ENCODE measurements around the gene GAB1. TPM values are rescaled to one million over a fixed set of nuclear protein-coding genes. Genes with fewer than 3 reads are reported as not detected.

Gene GAB1
- total RNA-seq, 1 experiment from 2014 or later, result 3.8 TPM

DNA sequence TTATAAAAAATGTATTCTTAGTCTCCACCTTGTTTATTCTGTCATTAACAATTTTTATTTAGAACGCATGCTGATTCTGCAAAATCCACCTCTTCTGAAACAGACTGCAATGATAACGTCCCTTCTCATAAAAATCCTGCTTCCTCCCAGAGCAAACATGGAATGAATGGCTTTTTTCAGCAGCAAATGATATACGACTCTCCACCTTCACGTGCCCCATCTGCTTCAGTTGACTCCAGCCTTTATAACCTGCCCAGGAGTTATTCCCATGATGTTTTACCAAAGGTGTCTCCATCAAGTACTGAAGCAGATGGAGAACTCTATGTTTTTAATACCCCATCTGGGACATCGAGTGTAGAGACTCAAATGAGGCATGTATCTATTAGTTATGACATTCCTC is 101.3 kb downstream of the GAB1 start:
- Histone ChIP-seq H2AFZ (ENCODE audit: low read depth, low read length, poor library complexity, severe bottlenecking) (no peak overlapping the region), H3K36me3 (ENCODE audit: control insufficient read depth in 1 of 2, insufficient read depth in 2 of 2, low read length in 2 of 2) (no peaks in the 10 kb centered on the region), H3K9ac (ENCODE audit: low read length) (no peak overlapping the region), H3K27ac (ENCODE audit: low read depth, low read length) (no peak overlapping the region), H3K9me3 (ENCODE audit: control insufficient read depth in 1 of 2, insufficient read depth in 1 of 2, low read depth in 1 of 2, low read length in 2 of 2) (no peaks in the 10 kb centered on the region), H3K9me2 (ENCODE audit: insufficient read depth) (no peaks in the 10 kb centered on the region), H3K4me1 (ENCODE audit: control insufficient read depth in 1 of 2, insufficient read depth in 2 of 2, low read length in 2 of 2) (no peaks in the 10 kb centered on the region), H3K4me2 (ENCODE audit: low read length) (no peak overlapping the region), H3K27me3 (ENCODE audit: insufficient read depth, low read length) (no peaks in the 10 kb centered on the region), H3K79me2 (ENCODE audit: insufficient read depth, low read length) (no peaks in the 10 kb centered on the region), H3K4me3 (replicated peaks in 1 of 2; ENCODE audit: low read depth in 1 of 2, low read length in 2 of 2) (no peak overlapping the region), H4K20me1 (ENCODE audit: insufficient read depth) (no peaks in the 10 kb centered on the region)
- RAD21 ChIA-PET (ENCODE audit: low non-redundant PET in 1 of 2, low total read pairs in 2 of 2, uncharacterized antibody in 2 of 2, unreplicated experiment in 2 of 2), result no interaction called here
- ATAC-seq, result no peak
- intact Hi-C loops (cut with micrococcal nuclease), result no loop called here
- CTCF ChIA-PET, result no interaction called here
- TF ChIP-seq CBX3 (IDR thresholded peaks at IDR 0.05; ENCODE audit: low read depth), result no peak
- TF ChIP-seq POLR2AphosphoS5 (IDR thresholded peaks at IDR 0.05; ENCODE audit: low read depth, low read length), result no peak
- TF ChIP-seq EZH2phosphoT487 (IDR thresholded peaks at IDR 0.05; ENCODE audit: borderline replicate concordance), result no peak
- no peak for TF ChIP-seq RAD21 (IDR thresholded peaks at IDR 0.05; ENCODE audit: low read depth)
- TF ChIP-seq EGR1 (IDR thresholded peaks at IDR 0.05; ENCODE audit: low read depth), result no peak
- no peak for TF ChIP-seq CEBPB (IDR thresholded peaks at IDR 0.05; ENCODE audit: low read depth)
- BruUV-seq (replicated peaks), result no TSS peak
- POLR2A ChIA-PET, result no interaction called here
- DNase-seq (ENCODE audit: low read depth, low spot score), result no peak

DNA sequence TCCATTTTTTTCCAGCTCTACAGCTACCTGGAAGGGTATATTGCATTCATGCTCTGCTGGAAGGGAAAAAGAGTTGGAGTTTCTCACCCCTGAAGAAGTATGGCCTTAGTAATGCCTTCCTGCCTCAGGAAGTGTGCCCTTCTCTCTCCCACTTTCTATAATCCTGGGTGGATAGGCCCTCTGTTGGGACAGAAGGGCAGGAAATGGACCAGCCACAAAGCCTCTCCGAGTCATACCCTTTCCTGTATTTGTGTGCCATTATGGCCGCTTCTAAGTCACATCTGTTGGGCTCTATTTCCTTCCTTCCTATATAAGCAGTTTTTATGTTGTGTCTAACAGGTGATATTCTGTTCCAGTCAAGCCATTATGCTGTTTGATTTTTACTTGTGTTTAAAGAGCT is 102.0 kb downstream of the GAB1 start:
- intact Hi-C loops (cut with micrococcal nuclease), result no loop called here
- no peak for TF ChIP-seq POLR2A (IDR thresholded peaks at IDR 0.05; ENCODE audit: borderline replicate concordance, extremely low read depth, insufficient read depth, insufficient read length)
- TF ChIP-seq CBX3 (IDR thresholded peaks at IDR 0.05; ENCODE audit: low read depth), result no peak
- TF ChIP-seq SRF (IDR thresholded peaks at IDR 0.05; ENCODE audit: low read depth), result no peak
- no peak for TF ChIP-seq SP1 (IDR thresholded peaks at IDR 0.05; ENCODE audit: low read depth)
- no peak for TF ChIP-seq ZNF274 (IDR thresholded peaks at IDR 0.05; ENCODE audit: low read depth, low read length)
- TF ChIP-seq JUND (IDR thresholded peaks at IDR 0.05), result no peak
- TF ChIP-seq CTCF (IDR thresholded peaks at IDR 0.05 in 2 of 3, conservative IDR thresholded peaks at IDR 0.05 in 1 of 3; ENCODE audit: borderline replicate concordance in 1 of 3, insufficient read depth in 1 of 3, low read depth in 2 of 3, low read length in 2 of 3), result no peak
- TF ChIP-seq ELF1 (IDR thresholded peaks at IDR 0.05; ENCODE audit: borderline replicate concordance, low read depth), result no peak
- no peak for TF ChIP-seq POLR2AphosphoS5 (IDR thresholded peaks at IDR 0.05; ENCODE audit: low read depth, low read length)
- TF ChIP-seq TCF7L2 (IDR thresholded peaks at IDR 0.05; ENCODE audit: borderline replicate concordance, extremely low read depth, insufficient read depth, insufficient read length), result no peak
- no peak for TF ChIP-seq FOSL1 (IDR thresholded peaks at IDR 0.05; ENCODE audit: low read depth)
- no peak for TF ChIP-seq EZH2phosphoT487 (IDR thresholded peaks at IDR 0.05; ENCODE audit: borderline replicate concordance)
- no peak for TF ChIP-seq REST (IDR thresholded peaks at IDR 0.05; ENCODE audit: low read depth)
- TF ChIP-seq RAD21 (IDR thresholded peaks at IDR 0.05; ENCODE audit: low read depth), result no peak
- TF ChIP-seq, protein P1, sequence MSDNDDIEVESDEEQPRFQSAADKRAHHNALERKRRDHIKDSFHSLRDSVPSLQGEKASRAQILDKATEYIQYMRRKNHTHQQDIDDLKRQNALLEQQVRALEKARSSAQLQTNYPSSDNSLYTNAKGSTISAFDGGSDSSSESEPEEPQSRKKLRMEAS (IDR thresholded peaks at IDR 0.05), result no peak
- no peak for TF ChIP-seq CEBPB (IDR thresholded peaks at IDR 0.05; ENCODE audit: low read depth)

More for the DNA sequence above, 102.0 kb downstream of the GAB1 start:
- no peaks in the 10 kb centered on the region for H3K79me2 ChIP-seq (ENCODE audit: insufficient read depth, low read length)
- no peaks in the 10 kb centered on the region for H4K20me1 ChIP-seq (ENCODE audit: insufficient read depth)
- H2AFZ ChIP-seq (ENCODE audit: low read depth, low read length, poor library complexity, severe bottlenecking), result no peak overlapping the region
- CTCF ChIA-PET, result no interaction called here
- no peaks in the 10 kb centered on the region for H3K36me3 ChIP-seq (ENCODE audit: control insufficient read depth in 1 of 2, insufficient read depth in 2 of 2, low read length in 2 of 2)
- no peak overlapping the region for H3K27ac ChIP-seq (ENCODE audit: low read depth, low read length)
- no peak overlapping the region for H3K9ac ChIP-seq (ENCODE audit: low read length)
- BruUV-seq (replicated peaks), result no TSS peak
- no peak for ATAC-seq
- no peaks in the 10 kb centered on the region for H3K9me3 ChIP-seq (ENCODE audit: control insufficient read depth in 1 of 2, insufficient read depth in 1 of 2, low read depth in 1 of 2, low read length in 2 of 2)
- no peak overlapping the region for H3K4me3 ChIP-seq (replicated peaks in 1 of 2; ENCODE audit: low read depth in 1 of 2, low read length in 2 of 2)
- no peak overlapping the region for H3K4me2 ChIP-seq (ENCODE audit: low read length)
- no peaks in the 10 kb centered on the region for H3K27me3 ChIP-seq (ENCODE audit: insufficient read depth, low read length)
- no peaks in the 10 kb centered on the region for H3K4me1 ChIP-seq (ENCODE audit: control insufficient read depth in 1 of 2, insufficient read depth in 2 of 2, low read length in 2 of 2)
- POLR2A ChIA-PET, result no interaction called here
- DNase-seq (ENCODE audit: low read depth, low spot score), result no peak
- H3K9me2 ChIP-seq (ENCODE audit: insufficient read depth), result no peaks in the 10 kb centered on the region
- RAD21 ChIA-PET (ENCODE audit: low non-redundant PET in 1 of 2, low total read pairs in 2 of 2, uncharacterized antibody in 2 of 2, unreplicated experiment in 2 of 2), result no interaction called here

Measured in HCT116 (cell line).